A549 (cell line): ENCODE measurements around the gene LHX2.

Source experiments
- CEBPB ChIP-seq, 2 experiments: fragments of >200 bp in 1 of 2; sonication (Bioruptor Twin) in 1 of 2; formaldehyde crosslinking in 1 of 2; IDR thresholded peaks; 2 replicates each; pipeline ENCODE4 v1.6.1; 2012 to 2016
- CHD4 ChIP-seq: fragments of 200-600 bp; sonication (generic); IDR thresholded peaks from 2 replicates; pipeline ENCODE4 v1.6.1; 2016; ENCODE audit warnings: antibody characterized with exemption, mild to moderate bottlenecking, borderline replicate concordance
- FOSL2 ChIP-seq, 2 experiments: fragments of 450-650 bp in 1 of 2; fragments of >200 bp in 1 of 2; sonication (Bioruptor Twin) in 1 of 2; formaldehyde crosslinking; IDR thresholded peaks; 2 replicates each; pipeline versions ENCODE4 v1.5.0 to v1.6.1; 2016 to 2020; ENCODE audit warnings: mild to moderate bottlenecking in 1 of 2, moderate library complexity in 1 of 2
- HDAC2 ChIP-seq: fragments of 200-600 bp; sonication (generic); IDR thresholded peaks from 2 replicates; pipeline ENCODE4 v1.6.1; 2016
- RFX5 ChIP-seq: fragments of 450-650 bp; IDR thresholded peaks from 2 replicates; pipeline ENCODE4 v1.7.1; 2014; ENCODE audit warnings: antibody characterized with exemption, mild to moderate bottlenecking, moderate library complexity
- TF ChIP-seq, protein P1 (sequence below): fragments of >200 bp; sonication (Bioruptor Twin); formaldehyde crosslinking; IDR thresholded peaks from 3 replicates; pipeline ENCODE4 v1.5.1; 2016

DNA sequence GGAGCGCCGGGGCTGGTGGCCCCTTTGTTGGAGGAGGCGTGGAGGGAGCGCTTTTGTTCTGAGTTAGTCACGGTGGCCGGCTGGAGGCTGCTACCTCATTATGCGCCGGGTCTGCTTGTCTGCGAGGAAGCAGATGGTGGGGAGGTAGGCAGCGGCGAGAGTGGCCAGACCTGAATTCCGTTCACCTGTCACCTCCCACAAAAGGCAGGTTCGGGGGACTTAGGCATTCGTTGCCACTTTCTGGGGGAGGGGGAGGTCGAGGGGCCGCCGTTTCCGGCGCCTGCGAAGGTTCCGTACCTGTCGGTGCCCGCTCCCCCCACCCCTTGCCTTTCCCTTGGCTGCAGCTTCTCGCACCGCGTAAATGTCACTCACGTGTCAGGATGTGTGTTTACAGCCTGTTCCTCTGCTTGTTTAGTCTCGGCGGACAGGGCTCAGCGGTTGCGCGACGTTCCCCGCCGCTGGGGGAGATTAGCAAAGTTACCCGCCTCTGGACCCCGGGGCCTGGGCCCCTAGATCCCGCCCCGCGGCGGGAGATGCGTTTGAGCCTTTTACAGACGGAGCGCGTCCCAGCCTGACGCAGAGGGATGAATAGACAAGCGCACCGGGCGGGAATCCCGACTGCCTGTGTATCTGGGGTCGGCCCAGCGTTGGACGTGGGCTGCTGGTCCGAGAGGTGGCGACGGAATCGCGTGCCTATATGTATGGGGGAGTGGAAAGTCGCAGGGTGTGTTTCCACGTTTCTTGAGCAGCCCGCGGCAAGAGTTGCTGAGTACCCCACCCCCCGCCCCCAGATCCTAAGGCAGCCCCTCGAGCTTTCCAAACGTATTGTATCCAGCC, 2.7 kb upstream of the LHX2 start:
- TF ChIP-seq, protein P1, sequence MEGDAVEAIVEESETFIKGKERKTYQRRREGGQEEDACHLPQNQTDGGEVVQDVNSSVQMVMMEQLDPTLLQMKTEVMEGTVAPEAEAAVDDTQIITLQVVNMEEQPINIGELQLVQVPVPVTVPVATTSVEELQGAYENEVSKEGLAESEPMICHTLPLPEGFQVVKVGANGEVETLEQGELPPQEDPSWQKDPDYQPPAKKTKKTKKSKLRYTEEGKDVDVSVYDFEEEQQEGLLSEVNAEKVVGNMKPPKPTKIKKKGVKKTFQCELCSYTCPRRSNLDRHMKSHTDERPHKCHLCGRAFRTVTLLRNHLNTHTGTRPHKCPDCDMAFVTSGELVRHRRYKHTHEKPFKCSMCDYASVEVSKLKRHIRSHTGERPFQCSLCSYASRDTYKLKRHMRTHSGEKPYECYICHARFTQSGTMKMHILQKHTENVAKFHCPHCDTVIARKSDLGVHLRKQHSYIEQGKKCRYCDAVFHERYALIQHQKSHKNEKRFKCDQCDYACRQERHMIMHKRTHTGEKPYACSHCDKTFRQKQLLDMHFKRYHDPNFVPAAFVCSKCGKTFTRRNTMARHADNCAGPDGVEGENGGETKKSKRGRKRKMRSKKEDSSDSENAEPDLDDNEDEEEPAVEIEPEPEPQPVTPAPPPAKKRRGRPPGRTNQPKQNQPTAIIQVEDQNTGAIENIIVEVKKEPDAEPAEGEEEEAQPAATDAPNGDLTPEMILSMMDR, result no peak
- TF ChIP-seq HDAC2, result no peak
- TF ChIP-seq FOSL2 (IDR thresholded peaks at IDR 0.05), result no peak
- no peak for TF ChIP-seq FOSL2 (CRISPR knock-in tag; IDR thresholded peaks at IDR 0.05)
- no peak for TF ChIP-seq CEBPB (IDR thresholded peaks at IDR 0.05)
- no peak for TF ChIP-seq RFX5
- TF ChIP-seq CHD4, result no peak
